ENCODE measurements around the gene PSPH.
A peak's percentile ranks its signal among the peaks of the same experiment; 100 is the strongest.
"Not testable (repeated sequence)": the region's sequence is repeated elsewhere in the genome, so short reads cannot be mapped to it uniquely, and the experiment has no call there.

Gene PSPH

DNA sequence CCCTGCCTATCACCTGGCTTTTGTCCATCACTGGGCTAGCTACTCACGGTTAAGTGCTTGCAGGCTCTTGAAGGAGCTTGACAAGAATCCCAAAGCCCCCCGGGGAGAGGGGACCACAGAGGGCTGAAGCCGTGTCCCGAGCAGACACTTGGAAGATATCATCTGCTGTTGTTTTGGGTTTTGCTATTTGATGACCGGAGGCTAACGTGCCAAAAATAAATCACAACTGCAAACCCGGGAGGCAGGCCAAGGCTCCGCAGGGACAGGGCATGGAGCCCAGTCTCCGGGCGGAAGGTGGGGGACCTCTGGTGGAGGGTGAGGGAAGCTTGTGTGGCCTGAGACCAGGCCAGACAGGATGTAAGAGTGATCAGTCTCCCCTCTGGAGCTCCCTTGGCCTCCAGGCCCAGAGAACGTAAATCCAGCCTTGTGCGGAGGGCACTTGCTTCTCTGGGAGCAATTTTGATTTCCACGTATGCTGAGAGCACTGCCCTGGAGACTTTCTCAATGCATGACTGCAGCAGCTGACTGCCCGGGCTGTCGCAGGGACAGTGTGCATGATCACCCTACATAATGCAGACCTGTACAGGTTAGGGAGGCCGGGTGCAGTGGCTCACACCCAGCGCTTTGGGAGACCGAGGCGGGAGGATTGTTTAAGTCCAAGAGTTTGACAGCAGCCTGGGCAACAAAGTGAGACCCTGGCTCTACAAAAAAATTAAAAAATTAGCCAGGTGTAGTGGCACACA lies 41.7 kb upstream of the PSPH start, which contains the start of gene PHKG1:
TSS of gene PHKG1 (minus strand) at position 164 of the 743 bp plus-strand sequence. CDS start 4,011 bp downstream, outside the sequence.
- no peaks in the 10 kb centered on the region for H3K9me3 ChIP-seq (ENCODE audit: insufficient read depth, low read depth, low read length)
- H3K14ac ChIP-seq (ENCODE audit: low read length) = no peak within 1 kb of the TSS
- H2BK120ac ChIP-seq (ENCODE audit: insufficient read depth, low read length, poor library complexity) = no peak within 1 kb of the TSS
- H3K23ac ChIP-seq (ENCODE audit: low read length) = no peak within 1 kb of the TSS
- peak in 1 of 2 donors; percentile 17 for DNase-seq
- H2BK12ac ChIP-seq (ENCODE audit: low read length) = no peak within 1 kb of the TSS
- H3K79me1 ChIP-seq (ENCODE audit: low read length) = no peaks in the 10 kb centered on the region
- H3K79me2 ChIP-seq (ENCODE audit: control insufficient read depth, insufficient read depth, low read length, poor library complexity) = no peaks in the 10 kb centered on the region
- H3K4me2 ChIP-seq (ENCODE audit: low read length) = no peak within 1 kb of the TSS
- no peak within 1 kb of the TSS for H2BK5ac ChIP-seq (ENCODE audit: low read depth, low read length, poor library complexity)
- no peak within 1 kb of the TSS for H3K4ac ChIP-seq (ENCODE audit: low read depth, low read length)
- H3K18ac ChIP-seq (ENCODE audit: low read length) = no peak within 1 kb of the TSS
- no peak within 1 kb of the TSS for H3K9ac ChIP-seq (ENCODE audit: low read length)
- no peaks in the 10 kb centered on the region for H3K36me3 ChIP-seq (ENCODE audit: control insufficient read depth in 1 of 2, insufficient read depth in 2 of 2, low read length in 2 of 2)
- H4K91ac ChIP-seq (ENCODE audit: low read depth, low read length) = no peak within 1 kb of the TSS
- no peaks in the 10 kb centered on the region for H3K27me3 ChIP-seq (ENCODE audit: insufficient read depth, low read length)
- no peaks in the 10 kb centered on the region for H3K4me1 ChIP-seq (ENCODE audit: control insufficient read depth in 1 of 2, insufficient read depth in 2 of 2, low read length in 2 of 2)
- no peak within 1 kb of the TSS for H3K4me3 ChIP-seq (ENCODE audit: low read depth, low read length)
- no CpG with 5 or more reads among the region's 19 CpGs for WGBS (ENCODE audit: extremely low coverage, insufficient coverage, insufficient read length)
- H3K27ac ChIP-seq (ENCODE audit: low read depth, low read length) = no peak within 1 kb of the TSS
- H4K12ac ChIP-seq (ENCODE audit: low read depth, low read length) = no peak within 1 kb of the TSS
- no peak within 1 kb of the TSS for H2AK5ac ChIP-seq (ENCODE audit: low read length)
- H2AFZ ChIP-seq (ENCODE audit: insufficient read depth, low read length, poor library complexity) = no peak within 1 kb of the TSS
- no peak within 1 kb of the TSS for H4K8ac ChIP-seq (ENCODE audit: low read depth, low read length)

DNA sequence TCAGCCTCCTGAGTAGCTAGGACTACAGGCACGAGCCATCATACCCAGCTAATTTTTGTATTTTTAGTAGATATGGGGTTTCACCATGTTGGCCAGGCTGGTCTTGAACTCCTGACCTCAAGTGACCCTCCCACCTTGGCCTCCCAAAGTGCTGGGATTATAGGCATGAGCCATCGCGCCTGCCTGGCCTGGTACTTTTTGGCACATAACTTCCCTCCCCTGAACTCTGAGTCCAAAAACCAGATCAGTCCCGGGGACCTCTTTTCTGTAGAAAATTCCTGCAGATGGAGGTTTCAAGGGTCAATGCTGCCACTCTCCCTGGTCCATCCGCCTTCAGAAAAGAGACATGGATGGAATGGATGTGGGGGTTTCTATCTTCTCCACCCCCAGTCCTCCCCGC lies 41.1 kb upstream of the PSPH start:
- H4K8ac ChIP-seq (ENCODE audit: low read depth, low read length); H4K91ac ChIP-seq (ENCODE audit: low read depth, low read length); H3K4ac ChIP-seq (ENCODE audit: low read depth, low read length); H3K23ac ChIP-seq (ENCODE audit: low read length); H3K27me3 ChIP-seq (ENCODE audit: insufficient read depth, low read length); H2AFZ ChIP-seq (ENCODE audit: insufficient read depth, low read length, poor library complexity); H2AK5ac ChIP-seq (ENCODE audit: low read length); H3K79me2 ChIP-seq (ENCODE audit: control insufficient read depth, insufficient read depth, low read length, poor library complexity); H2BK120ac ChIP-seq (ENCODE audit: insufficient read depth, low read length, poor library complexity); H3K36me3 ChIP-seq (ENCODE audit: control insufficient read depth in 1 of 2, insufficient read depth in 2 of 2, low read length in 2 of 2); H4K12ac ChIP-seq (ENCODE audit: low read depth, low read length); H3K4me1 ChIP-seq (ENCODE audit: control insufficient read depth in 1 of 2, insufficient read depth in 2 of 2, low read length in 2 of 2); H3K79me1 ChIP-seq (ENCODE audit: low read length); H3K18ac ChIP-seq (ENCODE audit: low read length); H3K9ac ChIP-seq (ENCODE audit: low read length); H3K4me2 ChIP-seq (ENCODE audit: low read length); H3K9me3 ChIP-seq (ENCODE audit: insufficient read depth, low read depth, low read length); H2BK12ac ChIP-seq (ENCODE audit: low read length); DNase-seq; H2BK5ac ChIP-seq (ENCODE audit: low read depth, low read length, poor library complexity); H3K27ac ChIP-seq (ENCODE audit: low read depth, low read length); H3K4me3 ChIP-seq (ENCODE audit: low read depth, low read length); H3K14ac ChIP-seq (ENCODE audit: low read length): not testable (repeated sequence)
- no CpG with 5 or more reads among the region's 6 CpGs for WGBS (ENCODE audit: extremely low coverage, insufficient coverage, insufficient read length)

DNA sequence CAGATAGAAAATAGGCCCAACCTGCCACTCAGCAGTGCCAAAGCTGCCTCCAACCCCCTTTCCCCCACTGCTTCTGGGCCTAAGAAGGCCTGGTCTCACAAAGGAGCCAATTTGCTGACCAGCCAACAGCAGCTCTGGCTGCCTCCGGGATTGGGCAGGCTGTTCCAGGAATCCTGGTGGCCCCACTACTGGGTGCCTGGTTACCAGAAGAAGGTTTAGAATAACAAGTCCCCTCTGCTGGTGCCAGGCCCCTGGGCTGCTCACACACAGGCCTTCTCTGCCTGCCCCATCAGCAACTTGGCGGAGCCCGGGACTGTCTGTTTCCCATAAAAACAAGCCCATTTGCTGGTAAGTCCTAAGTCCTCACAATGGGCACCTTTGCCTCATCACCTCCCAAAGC lies 40.3 kb upstream of the PSPH start:
- WGBS (ENCODE audit: extremely low coverage, insufficient coverage, insufficient read length) = no CpG with 5 or more reads among the region's 3 CpGs
- Histone ChIP-seq H3K27me3 (ENCODE audit: insufficient read depth, low read length) (no peaks in the 10 kb centered on the region), H3K79me1 (ENCODE audit: low read length) (no peaks in the 10 kb centered on the region)

DNA sequence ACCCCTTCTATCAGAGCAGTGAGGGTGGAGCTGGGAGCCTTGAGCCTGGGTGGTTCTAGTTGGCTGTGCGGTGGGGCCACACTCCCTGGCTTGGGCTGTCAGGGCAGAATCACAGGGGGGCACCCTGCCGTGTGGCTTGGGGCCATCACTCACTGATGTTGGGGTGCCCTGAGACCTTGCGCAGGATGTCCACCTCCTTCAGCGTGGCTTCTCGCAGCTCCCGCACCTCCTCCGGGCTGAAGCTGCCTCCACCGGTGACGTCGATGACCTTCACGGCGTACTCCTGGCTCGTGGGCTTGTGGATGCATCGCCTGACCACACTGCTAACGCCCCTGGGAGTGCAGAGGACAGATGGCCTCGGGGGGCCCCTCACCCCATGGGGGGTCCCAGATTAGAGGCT lies 36.2 kb upstream of the PSPH start:
- H3K18ac ChIP-seq (ENCODE audit: low read length) = no peak overlapping the region
- no peaks in the 10 kb centered on the region for H3K9me3 ChIP-seq (ENCODE audit: insufficient read depth, low read depth, low read length)
- no peaks in the 10 kb centered on the region for H3K27me3 ChIP-seq (ENCODE audit: insufficient read depth, low read length)
- H3K23ac ChIP-seq (ENCODE audit: low read length) = no peak overlapping the region
- no peaks in the 10 kb centered on the region for H3K79me1 ChIP-seq (ENCODE audit: low read length)
- H2BK12ac ChIP-seq (ENCODE audit: low read length) = no peak overlapping the region
- no peak overlapping the region for H2AFZ ChIP-seq (ENCODE audit: insufficient read depth, low read length, poor library complexity)
- H4K8ac ChIP-seq (ENCODE audit: low read depth, low read length) = no peak overlapping the region
- no peak overlapping the region for H2BK120ac ChIP-seq (ENCODE audit: insufficient read depth, low read length, poor library complexity)
- H3K4ac ChIP-seq (ENCODE audit: low read depth, low read length) = no peak overlapping the region
- no peak overlapping the region for H3K14ac ChIP-seq (ENCODE audit: low read length)
- no peak overlapping the region for H2BK5ac ChIP-seq (ENCODE audit: low read depth, low read length, poor library complexity)
- no CpG with 5 or more reads among the region's 16 CpGs for WGBS (ENCODE audit: extremely low coverage, insufficient coverage, insufficient read length)
- no peak overlapping the region for H3K27ac ChIP-seq (ENCODE audit: low read depth, low read length)
- no peaks in the 10 kb centered on the region for H3K79me2 ChIP-seq (ENCODE audit: control insufficient read depth, insufficient read depth, low read length, poor library complexity)
- no peaks in the 10 kb centered on the region for H3K4me1 ChIP-seq (ENCODE audit: control insufficient read depth in 1 of 2, insufficient read depth in 2 of 2, low read length in 2 of 2)
- no peak for DNase-seq
- H2AK5ac ChIP-seq (ENCODE audit: low read length) = no peak overlapping the region
- H4K91ac ChIP-seq (ENCODE audit: low read depth, low read length) = no peak overlapping the region
- H3K4me3 ChIP-seq (ENCODE audit: low read depth, low read length) = no peak overlapping the region
- no peak overlapping the region for H3K9ac ChIP-seq (ENCODE audit: low read length)
- H3K4me2 ChIP-seq (ENCODE audit: low read length) = no peak overlapping the region
- H4K12ac ChIP-seq (ENCODE audit: low read depth, low read length) = no peak overlapping the region
- peaks cover 3 to 7% of the 10 kb centered on the region in 2 experiments for H3K36me3 ChIP-seq (ENCODE audit: control insufficient read depth in 1 of 2, insufficient read depth in 2 of 2, low read length in 2 of 2)

More for the DNA sequence above, 40.3 kb upstream of the PSPH start:
- H3K4me3 ChIP-seq (ENCODE audit: low read depth, low read length) = no peak overlapping the region
- no peak overlapping the region for H2BK12ac ChIP-seq (ENCODE audit: low read length)
- H4K91ac ChIP-seq (ENCODE audit: low read depth, low read length) = no peak overlapping the region
- no peaks in the 10 kb centered on the region for H3K79me2 ChIP-seq (ENCODE audit: control insufficient read depth, insufficient read depth, low read length, poor library complexity)
- H3K23ac ChIP-seq (ENCODE audit: low read length) = no peak overlapping the region
- H3K27ac ChIP-seq (ENCODE audit: low read depth, low read length) = no peak overlapping the region
- H2BK120ac ChIP-seq (ENCODE audit: insufficient read depth, low read length, poor library complexity) = no peak overlapping the region
- H3K18ac ChIP-seq (ENCODE audit: low read length) = no peak overlapping the region
- no peak overlapping the region for H2BK5ac ChIP-seq (ENCODE audit: low read depth, low read length, poor library complexity)
- no peak overlapping the region for H3K4ac ChIP-seq (ENCODE audit: low read depth, low read length)
- no peak overlapping the region for H3K4me2 ChIP-seq (ENCODE audit: low read length)
- H4K8ac ChIP-seq (ENCODE audit: low read depth, low read length) = no peak overlapping the region
- no peak for DNase-seq
- no peak overlapping the region for H3K14ac ChIP-seq (ENCODE audit: low read length)
- no peak overlapping the region for H3K9ac ChIP-seq (ENCODE audit: low read length)
- H2AK5ac ChIP-seq (ENCODE audit: low read length) = no peak overlapping the region
- no peak overlapping the region for H2AFZ ChIP-seq (ENCODE audit: insufficient read depth, low read length, poor library complexity)
- peaks cover 3% of the 10 kb centered on the region in 2 experiments for H3K36me3 ChIP-seq (ENCODE audit: control insufficient read depth in 1 of 2, insufficient read depth in 2 of 2, low read length in 2 of 2)
- no peaks in the 10 kb centered on the region for H3K4me1 ChIP-seq (ENCODE audit: control insufficient read depth in 1 of 2, insufficient read depth in 2 of 2, low read length in 2 of 2)
- no peak overlapping the region for H4K12ac ChIP-seq (ENCODE audit: low read depth, low read length)
- H3K9me3 ChIP-seq (ENCODE audit: insufficient read depth, low read depth, low read length) = no peaks in the 10 kb centered on the region
